ENCODE results near the gene DNAJC24.

DNA sequence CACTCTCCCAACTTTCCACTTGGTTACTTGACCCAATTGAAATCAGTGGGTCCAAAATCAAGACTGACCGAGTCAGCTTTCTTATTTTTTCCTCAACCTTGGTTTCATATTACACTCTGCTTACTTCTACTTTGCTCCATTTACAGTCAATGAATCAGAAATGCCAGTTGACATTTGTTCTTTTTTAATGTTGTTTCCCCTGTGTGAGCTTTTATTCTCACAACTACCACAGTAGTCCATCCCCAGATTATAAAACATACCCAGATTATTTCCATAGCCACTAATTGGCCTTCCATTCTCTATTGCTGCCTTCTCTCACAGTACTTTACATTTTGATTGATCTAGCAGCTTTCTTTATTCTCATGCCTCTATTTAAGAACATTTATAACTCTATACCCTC is 50.0 kb downstream of the DNAJC24 start:
- TF ChIP-seq POLR2A (IDR thresholded peaks at IDR 0.05; ENCODE audit: low read depth, low read length) (no peak), POLR2AphosphoS5 (IDR thresholded peaks at IDR 0.05; ENCODE audit: low read depth, low read length) (no peak), TAF1 (IDR thresholded peaks at IDR 0.05; ENCODE audit: low read depth, low read length) (no peak)

Measured in GM12891 (cell line).